GM12873 (cell line): ENCODE measurements around the gene HDAC7.

Experiments
- CTCF ChIP-seq: IDR thresholded peaks from 2 replicates; pipeline ENCODE4 v1.5.1; 2012; ENCODE audit warnings: low read depth, mild to moderate bottlenecking, moderate library complexity, low read length, control low read depth; ENCODE audit not compliant: insufficient read depth; ENCODE audit errors: missing control alignments

Gene HDAC7

GRCh38 chr12:47748899-47749298 lies 70.8 kb downstream of the HDAC7 start:
- no peak for TF ChIP-seq CTCF

DNA sequence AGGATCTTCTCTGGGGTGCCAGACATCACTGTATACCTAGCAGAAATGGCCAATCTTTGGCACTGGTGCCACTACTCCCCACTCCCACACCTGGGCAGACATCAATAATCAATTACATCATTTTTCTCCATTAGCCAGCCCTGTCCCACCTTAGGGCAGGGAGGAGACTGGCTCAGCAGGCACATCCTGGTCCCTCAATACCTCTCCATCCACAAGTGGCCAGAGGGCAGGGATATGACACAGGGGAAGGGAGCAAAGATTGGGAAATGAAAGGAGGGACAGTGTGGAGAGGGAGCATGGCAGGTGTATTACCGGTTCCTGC lies 71.2 kb downstream of the HDAC7 start:
- no peak for TF ChIP-seq CTCF

- no peak for TF ChIP-seq CTCF
Measured at GRCh38 chr12:47747596-47748506, 71.9 kb downstream of the HDAC7 start.

GRCh38 chr12:47747126-47747525 lies 72.6 kb downstream of the HDAC7 start:
- TF ChIP-seq CTCF, result no peak

DNA sequence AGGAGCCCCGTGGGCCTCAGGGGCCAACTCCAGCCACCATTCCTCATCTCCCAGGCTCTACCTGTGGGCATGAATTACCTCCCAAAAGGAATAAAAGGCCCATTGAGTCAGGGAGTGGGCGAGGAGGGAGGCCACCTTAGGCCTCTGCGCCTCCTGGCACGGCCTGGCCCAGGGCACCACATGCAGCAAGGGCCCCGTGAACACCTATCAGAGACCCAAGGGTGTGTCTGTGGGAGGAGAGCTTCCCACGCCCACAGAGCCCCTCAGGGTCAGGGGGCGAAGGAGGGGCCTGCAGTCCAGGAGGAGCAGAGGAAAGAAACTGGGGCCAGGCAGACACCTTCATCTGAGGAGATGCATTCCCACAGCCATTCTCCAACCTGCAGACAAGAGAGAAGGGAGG lies 73.2 kb downstream of the HDAC7 start:
- no peak for TF ChIP-seq CTCF

DNA sequence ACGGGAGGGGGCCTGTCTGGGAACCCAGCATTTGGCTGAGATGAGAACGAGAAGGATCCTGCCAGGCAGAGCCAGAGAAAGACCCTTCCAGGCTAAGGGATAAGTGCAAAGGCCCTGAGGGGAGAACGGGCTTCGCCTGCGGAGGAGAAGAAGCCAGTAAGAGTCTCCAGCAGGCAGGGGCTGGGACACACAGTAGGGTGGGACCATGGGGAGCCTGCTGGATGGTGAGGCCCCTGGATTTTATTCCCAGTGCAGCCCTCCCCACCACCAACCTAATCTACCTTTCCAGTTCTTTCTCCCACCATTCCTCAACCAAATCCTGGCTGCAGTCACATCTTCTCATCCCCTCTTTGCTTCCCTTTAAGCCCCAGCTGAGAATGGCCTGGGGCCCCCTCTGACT lies 73.6 kb downstream of the HDAC7 start:
- TF ChIP-seq CTCF, result no peak

DNA sequence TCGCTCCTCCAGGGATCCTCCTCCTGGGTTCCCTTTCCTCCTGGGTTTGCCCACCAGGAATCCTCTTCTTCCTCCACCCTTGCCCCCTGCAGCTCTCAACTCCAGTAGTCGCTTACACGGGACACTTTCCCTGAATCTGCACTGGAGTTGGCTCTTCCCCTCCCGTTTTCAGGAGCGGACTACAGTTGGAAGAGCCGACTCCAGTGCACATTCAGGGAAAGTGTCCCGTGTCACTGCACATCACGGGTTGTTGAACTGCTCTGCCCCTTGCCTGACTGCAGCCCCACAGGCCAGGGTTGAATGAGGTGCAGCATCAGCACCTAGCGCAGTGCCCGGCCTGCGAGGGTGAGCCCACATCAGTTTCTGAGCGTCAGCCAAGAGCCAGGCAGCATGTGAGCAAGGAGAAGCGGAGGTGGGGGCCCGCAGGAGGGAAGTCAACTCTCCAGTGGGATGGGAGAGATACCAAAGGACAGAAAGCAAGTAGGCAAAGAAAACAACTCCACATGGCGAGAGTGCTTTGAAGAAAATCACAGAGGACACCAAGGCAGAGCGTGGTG lies 74.1 kb downstream of the HDAC7 start:
- TF ChIP-seq CTCF, result no peak
